GM18870 (cell line): ENCODE measurements around the gene TGFBR2.

Source experiments
- ATAC-seq: cut with Tn5 transposase; IDR thresholded peaks from one replicate; pipeline ENCODE4 v1.9.1; 2021; ENCODE audit warnings: moderate library complexity; ENCODE audit not compliant: unreplicated experiment

Gene TGFBR2

GRCh38 chr3:30600572-30600971 lies 5.8 kb upstream of the TGFBR2 start:
- no peak for ATAC-seq

- ATAC-seq: no peak
These were observed 3.5 kb upstream of the TGFBR2 start for GRCh38 chr3:30602946-30603345.

- no peak for ATAC-seq
These were observed 2.3 kb upstream of the TGFBR2 start for GRCh38 chr3:30604093-30604492.

- no peak for ATAC-seq
These were observed 1.8 kb upstream of the TGFBR2 start for GRCh38 chr3:30604558-30604957.

GRCh38 chr3:30605005-30605404 lies 1.4 kb upstream of the TGFBR2 start:
- no peak for ATAC-seq

- ATAC-seq: peak; percentile 8
These were observed 598 bp upstream of the TGFBR2 start for GRCh38 chr3:30605706-30606300.

GRCh38 chr3:30607032-30607833 lies 832 bp downstream of the TGFBR2 start:
- peak; percentile 21 for ATAC-seq

- no peak for ATAC-seq
These were observed 2.2 kb downstream of the TGFBR2 start for GRCh38 chr3:30608598-30608947.

- ATAC-seq: no peak
These were observed 3.7 kb downstream of the TGFBR2 start for GRCh38 chr3:30609930-30610701.

GRCh38 chr3:30610702-30611368 lies 4.4 kb downstream of the TGFBR2 start:
- no peak for ATAC-seq

- no peak for ATAC-seq
These were observed 5.4 kb downstream of the TGFBR2 start for GRCh38 chr3:30611613-30612436.

GRCh38 chr3:30612437-30613132 lies 6.2 kb downstream of the TGFBR2 start:
- no peak for ATAC-seq

GRCh38 chr3:30613133-30613825 lies 6.9 kb downstream of the TGFBR2 start:
- no peak for ATAC-seq

- ATAC-seq: no peak
These were observed 8.0 kb downstream of the TGFBR2 start for GRCh38 chr3:30614373-30614772.

- ATAC-seq: no peak
These were observed 8.5 kb downstream of the TGFBR2 start for GRCh38 chr3:30614943-30615342.

GRCh38 chr3:30615615-30616346 lies 9.4 kb downstream of the TGFBR2 start:
- ATAC-seq: no peak

GRCh38 chr3:30616347-30617027 lies 10.1 kb downstream of the TGFBR2 start:
- ATAC-seq: no peak

GRCh38 chr3:30617069-30617468 lies 10.7 kb downstream of the TGFBR2 start:
- ATAC-seq: no peak
